Measurements from ENCODE around the gene UBA7. TPM values are rescaled to one million over a fixed set of nuclear protein-coding genes. Genes with fewer than 3 reads are reported as not detected.

The UBA7 gene, protein sequence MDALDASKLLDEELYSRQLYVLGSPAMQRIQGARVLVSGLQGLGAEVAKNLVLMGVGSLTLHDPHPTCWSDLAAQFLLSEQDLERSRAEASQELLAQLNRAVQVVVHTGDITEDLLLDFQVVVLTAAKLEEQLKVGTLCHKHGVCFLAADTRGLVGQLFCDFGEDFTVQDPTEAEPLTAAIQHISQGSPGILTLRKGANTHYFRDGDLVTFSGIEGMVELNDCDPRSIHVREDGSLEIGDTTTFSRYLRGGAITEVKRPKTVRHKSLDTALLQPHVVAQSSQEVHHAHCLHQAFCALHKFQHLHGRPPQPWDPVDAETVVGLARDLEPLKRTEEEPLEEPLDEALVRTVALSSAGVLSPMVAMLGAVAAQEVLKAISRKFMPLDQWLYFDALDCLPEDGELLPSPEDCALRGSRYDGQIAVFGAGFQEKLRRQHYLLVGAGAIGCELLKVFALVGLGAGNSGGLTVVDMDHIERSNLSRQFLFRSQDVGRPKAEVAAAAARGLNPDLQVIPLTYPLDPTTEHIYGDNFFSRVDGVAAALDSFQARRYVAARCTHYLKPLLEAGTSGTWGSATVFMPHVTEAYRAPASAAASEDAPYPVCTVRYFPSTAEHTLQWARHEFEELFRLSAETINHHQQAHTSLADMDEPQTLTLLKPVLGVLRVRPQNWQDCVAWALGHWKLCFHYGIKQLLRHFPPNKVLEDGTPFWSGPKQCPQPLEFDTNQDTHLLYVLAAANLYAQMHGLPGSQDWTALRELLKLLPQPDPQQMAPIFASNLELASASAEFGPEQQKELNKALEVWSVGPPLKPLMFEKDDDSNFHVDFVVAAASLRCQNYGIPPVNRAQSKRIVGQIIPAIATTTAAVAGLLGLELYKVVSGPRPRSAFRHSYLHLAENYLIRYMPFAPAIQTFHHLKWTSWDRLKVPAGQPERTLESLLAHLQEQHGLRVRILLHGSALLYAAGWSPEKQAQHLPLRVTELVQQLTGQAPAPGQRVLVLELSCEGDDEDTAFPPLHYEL
- total RNA-seq (2022), result 3.8 and 6.6 TPM in 2 replicates
- Bru-seq, nascent RNA, result percentile 32 among the genes with signal in this experiment
- BruChase-seq, experiment 1, labeled RNA remaining after a 6-hour chase, result percentile 44 among the genes with signal in this experiment
- percentile 38 among the genes with signal in this experiment for BruChase-seq, experiment 2, labeled RNA remaining after a 2-hour chase
- long read RNA-seq, partial matches to known transcripts, result 0 of 4 reads
- long read RNA-seq, other reads (novel, unspliced or antisense), result 3 of 4 reads

DNA sequence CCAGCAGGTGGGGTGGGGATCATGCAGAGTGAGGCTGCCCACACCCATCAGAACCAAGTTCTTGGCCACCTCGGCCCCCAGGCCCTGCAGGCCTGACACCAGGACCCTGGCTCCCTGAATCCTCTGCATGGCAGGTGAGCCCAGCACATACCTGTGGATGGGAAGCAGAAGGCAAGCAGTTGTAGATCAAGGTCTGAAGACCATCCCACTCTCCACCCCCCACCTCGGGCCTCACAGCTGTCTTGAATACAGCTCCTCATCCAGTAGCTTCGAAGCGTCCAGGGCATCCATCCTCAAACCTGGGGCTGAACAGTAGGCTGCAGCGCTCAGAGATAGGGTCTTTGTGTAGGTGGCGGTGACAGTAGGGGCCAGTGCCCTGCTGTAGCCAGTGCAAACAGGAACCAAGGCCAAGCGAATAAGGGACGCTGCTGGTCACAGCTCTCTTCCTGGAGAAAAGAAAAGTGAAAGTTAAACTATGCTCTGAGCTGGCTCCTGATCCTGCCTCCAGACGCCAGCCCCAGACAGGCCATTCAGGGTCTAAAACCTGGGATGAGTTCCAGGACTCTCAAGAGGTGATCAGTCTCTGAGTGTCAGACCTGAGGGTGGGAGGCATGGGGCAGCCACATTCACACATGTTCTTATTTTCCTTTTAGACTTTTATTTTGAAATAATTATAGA lies at the start of gene UBA7:
Gene UBA7, minus strand, starts transcription at position 457 of the 678 bp plus-strand sequence. Its CDS starts 166 bp downstream, at position 291.
- intact Hi-C loops (cut with micrococcal nuclease), result no loop called here
- Mint-ChIP-seq H3K27me3 (ENCODE audit: insufficient read depth, unreplicated experiment) (no peaks in the 10 kb centered on the region), H3K4me1 (ENCODE audit: insufficient read depth, unreplicated experiment) (no peaks in the 10 kb centered on the region), H3K36me3 (ENCODE audit: insufficient read depth, unreplicated experiment) (no peaks in the 10 kb centered on the region), H3K9me3 (ENCODE audit: unreplicated experiment) (no peaks in the 10 kb centered on the region), H3K4me3 (ENCODE audit: unreplicated experiment) (peak within 1 kb of the TSS; percentile 70), H3K27ac (ENCODE audit: low read depth, unreplicated experiment) (peak within 1 kb of the TSS; percentile 42)
- peak; percentile 47 for DNase-seq (ENCODE audit: unreplicated experiment)
- ChIA-PET CTCF (interaction anchor here (0.7 to 2.3 kb wide), 4 partner anchors 12 to 92 kb away, joined by 3 to 12 read pairs (median 4); no protein-coding TSS in a partner anchor), POLR2A (interaction anchor here (0.5 to 1.9 kb wide), 7 partner anchors 9 to 967 kb away, joined by 3 to 8 read pairs (median 3); partner anchors contain the start of genes CDHR4 and INKA1)
- no TSS peak for BruUV-seq (replicated peaks)
- TF ChIP-seq, protein P1, sequence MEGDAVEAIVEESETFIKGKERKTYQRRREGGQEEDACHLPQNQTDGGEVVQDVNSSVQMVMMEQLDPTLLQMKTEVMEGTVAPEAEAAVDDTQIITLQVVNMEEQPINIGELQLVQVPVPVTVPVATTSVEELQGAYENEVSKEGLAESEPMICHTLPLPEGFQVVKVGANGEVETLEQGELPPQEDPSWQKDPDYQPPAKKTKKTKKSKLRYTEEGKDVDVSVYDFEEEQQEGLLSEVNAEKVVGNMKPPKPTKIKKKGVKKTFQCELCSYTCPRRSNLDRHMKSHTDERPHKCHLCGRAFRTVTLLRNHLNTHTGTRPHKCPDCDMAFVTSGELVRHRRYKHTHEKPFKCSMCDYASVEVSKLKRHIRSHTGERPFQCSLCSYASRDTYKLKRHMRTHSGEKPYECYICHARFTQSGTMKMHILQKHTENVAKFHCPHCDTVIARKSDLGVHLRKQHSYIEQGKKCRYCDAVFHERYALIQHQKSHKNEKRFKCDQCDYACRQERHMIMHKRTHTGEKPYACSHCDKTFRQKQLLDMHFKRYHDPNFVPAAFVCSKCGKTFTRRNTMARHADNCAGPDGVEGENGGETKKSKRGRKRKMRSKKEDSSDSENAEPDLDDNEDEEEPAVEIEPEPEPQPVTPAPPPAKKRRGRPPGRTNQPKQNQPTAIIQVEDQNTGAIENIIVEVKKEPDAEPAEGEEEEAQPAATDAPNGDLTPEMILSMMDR (IDR thresholded peaks at IDR 0.05; ENCODE audit: unreplicated experiment), result no peak

DNA sequence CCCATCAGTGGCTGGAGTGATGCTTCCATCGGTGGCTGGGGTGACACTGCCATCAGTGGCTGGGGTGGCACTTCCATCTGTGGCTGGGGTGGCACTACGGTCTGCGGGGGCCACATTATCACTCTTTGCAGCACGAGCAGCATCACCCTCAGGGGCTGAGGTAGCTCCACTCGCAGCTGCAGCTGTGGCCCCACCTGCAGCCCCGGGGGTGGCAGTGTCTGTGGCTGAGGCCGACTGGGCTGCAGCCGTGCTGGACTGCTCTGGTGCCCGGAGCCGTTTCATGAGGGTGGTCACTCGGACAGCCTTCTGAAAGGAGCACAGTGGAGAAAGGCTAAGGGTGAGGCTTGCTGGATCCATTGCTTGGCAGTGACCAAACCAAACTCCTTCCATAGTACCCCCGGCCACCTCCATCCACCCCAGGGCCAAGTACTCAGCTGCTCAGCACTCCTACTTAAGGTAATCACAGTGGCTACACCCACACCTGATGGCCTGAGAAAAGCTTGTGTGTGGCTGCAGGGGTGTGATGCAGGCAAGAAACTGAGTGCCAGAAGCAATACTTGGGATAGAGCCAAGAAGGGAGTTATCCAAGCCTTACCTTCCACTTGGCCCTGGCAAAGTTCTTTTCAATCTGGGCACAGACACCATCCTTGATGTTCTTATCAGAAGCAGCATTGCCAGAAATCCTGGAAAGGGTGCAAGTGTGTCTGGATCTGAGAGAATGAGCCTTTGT lies 46.0 kb upstream of the UBA7 start:
- ChIA-PET POLR2A (interaction anchor here (0.5 to 0.6 kb wide), 2 partner anchors 136 to 1388 kb away, joined by 3 read pairs; partner anchors contain the start of gene GMPPB), CTCF (no interaction called here)
- H3K27me3 Mint-ChIP-seq (ENCODE audit: insufficient read depth, unreplicated experiment), result peaks cover 25% of the 10 kb centered on the region
- no peaks in the 10 kb centered on the region for H3K9me3 Mint-ChIP-seq (ENCODE audit: unreplicated experiment)
- intact Hi-C loops (cut with micrococcal nuclease), result no loop called here
- no peaks in the 10 kb centered on the region for H3K36me3 Mint-ChIP-seq (ENCODE audit: insufficient read depth, unreplicated experiment)
- BruUV-seq (replicated peaks), result no TSS peak
- no peak for DNase-seq (ENCODE audit: unreplicated experiment)
- TF ChIP-seq, protein P1 (IDR thresholded peaks at IDR 0.05; ENCODE audit: unreplicated experiment), result no peak
- no peak overlapping the region for H3K27ac Mint-ChIP-seq (ENCODE audit: low read depth, unreplicated experiment)
- peaks cover 8% of the 10 kb centered on the region for H3K4me1 Mint-ChIP-seq (ENCODE audit: insufficient read depth, unreplicated experiment)
- H3K4me3 Mint-ChIP-seq (ENCODE audit: unreplicated experiment), result no peak overlapping the region

DNA sequence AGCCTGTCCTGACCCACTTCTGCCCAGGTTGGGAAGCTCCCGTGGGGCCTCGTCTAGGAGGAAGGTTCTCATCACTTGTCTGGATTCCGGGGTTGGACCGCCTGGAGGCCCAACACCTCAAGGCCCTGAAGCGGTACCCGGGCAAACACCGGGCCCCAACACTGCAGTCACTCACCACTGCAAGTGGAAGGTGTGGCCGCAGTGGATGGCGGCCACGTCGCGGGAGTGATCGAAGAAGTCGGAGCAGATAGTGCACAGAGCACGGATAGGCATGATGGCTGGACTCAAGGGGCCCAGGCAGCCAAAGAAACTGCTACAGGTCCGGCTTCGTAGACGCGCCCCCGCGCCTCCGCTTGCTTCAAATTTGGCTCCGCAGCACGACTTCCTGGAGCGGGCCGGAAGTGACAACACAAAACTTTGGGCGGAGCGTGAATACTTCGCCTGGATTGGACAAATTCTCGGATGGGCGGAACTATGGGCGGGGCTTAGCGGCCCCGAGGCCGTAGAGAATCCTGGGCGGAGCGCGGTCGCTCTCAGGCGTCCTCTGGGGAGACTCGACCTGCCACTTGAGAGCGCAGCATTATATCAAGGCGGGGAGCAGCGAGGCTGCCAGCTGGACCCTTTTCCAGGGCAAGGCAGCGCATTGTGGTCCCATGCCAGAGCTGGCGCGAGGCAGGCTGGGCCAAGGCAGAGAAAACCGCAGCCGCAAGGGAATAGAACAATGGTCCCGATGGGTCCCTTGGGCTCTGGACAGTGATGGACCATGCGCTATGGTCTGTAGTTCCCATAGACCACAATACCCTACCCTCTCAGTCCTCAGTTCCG lies 42.6 kb upstream of the UBA7 start, which contains the start of gene TRAIP:
Gene TRAIP, minus strand, starts transcription at position 384 of the 825 bp plus-strand sequence. Its CDS starts 111 bp downstream, at position 273.
- peak; percentile 96 for DNase-seq (ENCODE audit: unreplicated experiment)
- POLR2A ChIA-PET, result interaction anchor here (0.6 to 2.3 kb wide), 8 partner anchors 20 to 79 kb away, joined by 3 to 8 read pairs (median 4); partner anchors contain the start of gene IP6K1
- Mint-ChIP-seq H3K27me3 (ENCODE audit: insufficient read depth, unreplicated experiment) (no peaks in the 10 kb centered on the region), H3K4me1 (ENCODE audit: insufficient read depth, unreplicated experiment) (peaks cover 8% of the 10 kb centered on the region), H3K4me3 (ENCODE audit: unreplicated experiment) (peak within 1 kb of the TSS; percentile 86), H3K27ac (ENCODE audit: low read depth, unreplicated experiment) (peak within 1 kb of the TSS; percentile 74), H3K36me3 (ENCODE audit: insufficient read depth, unreplicated experiment) (no peaks in the 10 kb centered on the region), H3K9me3 (ENCODE audit: unreplicated experiment) (no peaks in the 10 kb centered on the region)
- intact Hi-C loops (cut with micrococcal nuclease), result loop anchor here (2.0 kb wide), 1 partner anchor 44 kb away; no protein-coding TSS in a partner anchor
- TF ChIP-seq, protein P1 (IDR thresholded peaks at IDR 0.05; ENCODE audit: unreplicated experiment), result no peak
- BruUV-seq (replicated peaks), result no TSS peak
- CTCF ChIA-PET, result interaction anchor here (0.6 to 2.9 kb wide), 7 partner anchors 12 to 68 kb away, joined by 3 to 13 read pairs (median 3); partner anchors contain the start of gene INKA1
